ENCODE results near the gene KRT33B. TPM values are rescaled to one million over a fixed set of nuclear protein-coding genes. Genes with fewer than 3 reads are reported as not detected.

The KRT33B gene
- total and polyA plus RNA-seq, 2 of the 8 experiments (the other 6 are each of a cell fraction or from before 2014, with no cell fraction given), result not detected

GRCh38 chr17:41413982-41414381, 44.4 kb upstream of the KRT33B start:
- Histone ChIP-seq H3K79me1 (ENCODE audit: low read depth, low read length) (no peaks in the 10 kb centered on the region), H3K4ac (replicated peaks; ENCODE audit: insufficient read length, low read depth, low read length) (no peak overlapping the region), H3K27me3 (replicated peaks in 1 of 4; ENCODE audit: control insufficient read depth in 3 of 4, extremely low read depth in 1 of 4, insufficient read depth in 3 of 4, low read length in 3 of 4) (no peaks in the 10 kb centered on the region; a peak in 2 of 7 replicates), H3K9me3 (ENCODE audit: insufficient read depth in 2 of 2, low read depth in 1 of 2, low read length in 1 of 2) (no peaks in the 10 kb centered on the region), H2AK5ac (ENCODE audit: low read depth, low read length) (no peak overlapping the region), H2BK20ac (ENCODE audit: low read length) (no peak overlapping the region), H3K27ac (ENCODE audit: low read depth, low read length) (no peak overlapping the region), H3K36me3 (ENCODE audit: control insufficient read depth in 2 of 4, insufficient read depth in 4 of 4, low read length in 3 of 4) (no peaks in the 10 kb centered on the region), H3K4me3 (ENCODE audit: extremely low read depth in 1 of 4, insufficient read depth in 2 of 4, low read depth in 3 of 4, low read length in 4 of 4) (no peak overlapping the region), H4K20me1 (replicated peaks in 1 of 2; ENCODE audit: control insufficient read depth in 1 of 2, insufficient read depth in 2 of 2, low read length in 2 of 2) (no peaks in the 10 kb centered on the region), H3K9ac (replicated peaks in 1 of 4; ENCODE audit: extremely low read depth in 1 of 4, low read depth in 3 of 4, low read length in 3 of 4) (no peak overlapping the region), H3K18ac (ENCODE audit: extremely low read depth, low read length) (no peak overlapping the region), H4K8ac (ENCODE audit: extremely low read depth, insufficient read depth, low read length) (no peak overlapping the region), H4K5ac (ENCODE audit: insufficient read length, low read depth, low read length) (no peak overlapping the region), H2BK120ac (replicated peaks; ENCODE audit: low read depth, low read length) (no peak overlapping the region), H2AFZ (ENCODE audit: low read length) (no peak overlapping the region), H3K23me2 (ENCODE audit: low read depth, low read length) (no peaks in the 10 kb centered on the region), H2BK15ac (ENCODE audit: low read length) (peak overlapping the region; percentile 73; the same call in 1 of the 2 replicates), H3K4me2 (ENCODE audit: insufficient read depth in 1 of 2, low read depth in 2 of 2, low read length in 2 of 2) (0 out of 4 replicates have a peak overlapping the region, but pooled peaks of 1 of the 2 experiments have one; percentile 3), H4K91ac (replicated peaks; ENCODE audit: insufficient read length, low read length) (no peak overlapping the region), H3K23ac (ENCODE audit: insufficient read length) (no peak overlapping the region), H3K4me1 (replicated peaks in 1 of 4; ENCODE audit: control insufficient read depth in 3 of 4, insufficient read depth in 4 of 4, low read length in 3 of 4) (peaks cover 0 to 7% (median 1%) of the 10 kb centered on the region in 4 experiments; a peak in 5 of 7 replicates), H2BK12ac (ENCODE audit: low read depth, low read length) (peak overlapping the region; percentile 46; the same call in 1 of the 2 replicates), H3K56ac (replicated peaks; ENCODE audit: insufficient read length, low read depth, low read length) (no peak overlapping the region), H3K79me2 (ENCODE audit: control insufficient read depth in 1 of 2, insufficient read depth in 2 of 2, low read length in 2 of 2) (no peaks in the 10 kb centered on the region), H2BK5ac (ENCODE audit: low read depth, low read length) (no peak overlapping the region), H3K14ac (ENCODE audit: insufficient read length) (no peak overlapping the region)
- 93% methylated on average over 2 of the region's 2 CpGs; no CpG with 5 or more reads in 1 of the 2 experiments for WGBS, 2 experiments (ENCODE audit: extremely low coverage in 1 of 2, insufficient coverage in 1 of 2, insufficient read length in 1 of 2, insufficient replicate concordance in 2 of 2, low coverage in 1 of 2, low lambda C conversion rate in 2 of 2, missing lambda C conversion rate in 1 of 2)
- FAIRE-seq (no peak), DNase-seq (ENCODE audit: low read depth in 1 of 2, low spot score in 2 of 2) (no peak)
- ChIA-PET POLR2A (ENCODE audit: partially characterized antibody) (interaction anchor here (1.0 kb wide), 1 partner anchor 278 kb away, joined by 3 read pairs; no protein-coding TSS in a partner anchor), CTCF (ENCODE audit: partially characterized antibody) (interaction anchor here (0.8 to 2.0 kb wide), 4 partner anchors 135 to 555 kb away, joined by 3 to 6 read pairs (median 4); no protein-coding TSS in a partner anchor)
- TF ChIP-seq GTF2F1 (IDR thresholded peaks at IDR 0.05; ENCODE audit: borderline replicate concordance, low read depth, low read length) (no peak), CTBP2 (IDR thresholded peaks at IDR 0.05; ENCODE audit: borderline replicate concordance, insufficient read depth, insufficient read length, low read length) (no peak), KDM4A (IDR thresholded peaks at IDR 0.05; ENCODE audit: low read depth, low read length, severe bottlenecking) (no peak), GABPA (IDR thresholded peaks at IDR 0.05; ENCODE audit: borderline replicate concordance, insufficient read depth, low read length) (no peak), KDM5A (IDR thresholded peaks at IDR 0.05; ENCODE audit: low read length) (no peak), JUND (IDR thresholded peaks at IDR 0.05; ENCODE audit: low read length) (no peak), TAF1 (IDR thresholded peaks at IDR 0.05; ENCODE audit: low read depth, low read length) (no peak), SP4 (IDR thresholded peaks at IDR 0.05; ENCODE audit: low read length) (no peak), NANOG (IDR thresholded peaks at IDR 0.05; ENCODE audit: insufficient read depth, low read depth, low read length, poor library complexity, severe bottlenecking) (no peak), PHF8 (conservative IDR thresholded peaks at IDR 0.05; ENCODE audit: low read depth, low read length) (no peak), TCF12 (IDR thresholded peaks at IDR 0.05; ENCODE audit: low read depth, low read length) (no peak), HDAC2 (IDR thresholded peaks at IDR 0.05; ENCODE audit: borderline replicate concordance in 1 of 2, low read depth in 2 of 2, low read length in 2 of 2) (no peak), SUZ12 (IDR thresholded peaks at IDR 0.05; ENCODE audit: low read length) (no peak), KDM1A (IDR thresholded peaks at IDR 0.05; ENCODE audit: borderline replicate concordance, low read length) (no peak)
